Cardiac septum (tissue), 1 donor: ENCODE measurements around the gene MTERF4. TPM values are rescaled to one million over a fixed set of nuclear protein-coding genes. Genes with fewer than 3 reads are reported as not detected.
"Not testable (repeated sequence)": the region's sequence is repeated elsewhere in the genome, so short reads cannot be mapped to it uniquely, and the experiment has no call there.

Experiments used
- DNase-seq: peaks from one replicate; pipeline ENCODE4 v3.0.0-alpha.2; 2020; ENCODE audit warnings: low spot score
- intact Hi-C: fragments of 100-400 bp; cut with DNase I; formaldehyde crosslinking; loops from one replicate; pipeline ENCODE4 v1.14.0; 2022
- total RNA-seq: library from RNA; stranded (reverse); fragmentation: NEBNext Ultra II Directional; extraction: Animal tissue kit (Norgen Biotek cat#: 25700); gene quantifications from one replicate; pipeline ENCODE4 v1.2.1, GENCODE V29; 2021
- donor health status: DM: no; HTN: no; CAD: no.

MTERF4 gene
- total RNA-seq, 1 donor from 2014 or later, result 21.0 TPM

GRCh38 chr2:241116606-241117560, 14.8 kb upstream of the MTERF4 start:
- intact Hi-C loops, result no loop called here
- no peak for DNase-seq

GRCh38 chr2:241115361-241115760, 13.3 kb upstream of the MTERF4 start:
- DNase-seq, result no peak
- intact Hi-C loops, result no loop called here

GRCh38 chr2:241114836-241115235, 12.7 kb upstream of the MTERF4 start:
- no peak for DNase-seq
- intact Hi-C loops, result no loop called here

GRCh38 chr2:241112592-241112991, 10.5 kb upstream of the MTERF4 start:
- intact Hi-C loops, result no loop called here
- no peak for DNase-seq

GRCh38 chr2:241112046-241112445, 10.0 kb upstream of the MTERF4 start:
- intact Hi-C loops, result no loop called here
- no peak for DNase-seq

GRCh38 chr2:241111440-241111805, 9.3 kb upstream of the MTERF4 start:
- intact Hi-C loops, result no loop called here

GRCh38 chr2:241110607-241111439, 8.7 kb upstream of the MTERF4 start:
- intact Hi-C loops, result no loop called here
- no peak for DNase-seq

More at GRCh38 chr2:241111440-241111805, 9.3 kb upstream of the MTERF4 start:
- DNase-seq, result no peak

- intact Hi-C loops, result no loop called here
- DNase-seq, result no peak
These were observed 8.1 kb upstream of the MTERF4 start for GRCh38 chr2:241110089-241110606.

GRCh38 chr2:241109210-241110088, 7.4 kb upstream of the MTERF4 start:
- intact Hi-C loops, result no loop called here
- DNase-seq, result no peak

- intact Hi-C loops, result no loop called here
- no peak for DNase-seq
These were observed 6.5 kb upstream of the MTERF4 start for GRCh38 chr2:241108271-241109209.

GRCh38 chr2:241107031-241107783, 5.1 kb upstream of the MTERF4 start:
- no peak for DNase-seq
- intact Hi-C loops, result no loop called here

- intact Hi-C loops, result no loop called here
- DNase-seq, result no peak
These were observed 3.6 kb upstream of the MTERF4 start for GRCh38 chr2:241105641-241106040.

- intact Hi-C loops, result loop anchor here (5.0 kb wide), 1 partner anchor 113 kb away; no protein-coding TSS in a partner anchor
- DNase-seq, result not testable (repeated sequence)
These were observed 2.5 kb upstream of the MTERF4 start for GRCh38 chr2:241104611-241105010.

GRCh38 chr2:241103176-241103595, 1.1 kb upstream of the MTERF4 start:
- intact Hi-C loops, result loop anchor here (2.0 to 5.0 kb wide), 2 partner anchors 48 to 114 kb away; partner anchors contain the start of gene PPP1R7
- DNase-seq, result no peak

GRCh38 chr2:241099246-241099645, 2.8 kb downstream of the MTERF4 start:
- DNase-seq, result no peak
- intact Hi-C loops, result no loop called here

GRCh38 chr2:241096979-241097378, 5.1 kb downstream of the MTERF4 start:
- intact Hi-C loops, result no loop called here
- no peak for DNase-seq

- intact Hi-C loops, result no loop called here
- DNase-seq, result no peak
These were observed 6.3 kb downstream of the MTERF4 start for GRCh38 chr2:241095594-241096290.
